ENCODE measurements around the gene TATDN2.

- TF ChIP-seq POLR2AphosphoS5 (IDR thresholded peaks at IDR 0.05; ENCODE audit: borderline replicate concordance, low read depth, low read length) (no peak), EZH2 (IDR thresholded peaks at IDR 0.05) (no peak), FOXP2 (optimal IDR thresholded peaks at IDR 0.05; ENCODE audit: control extremely low read depth, extremely low read length, insufficient read depth) (no peak)
These were observed 15.5 kb downstream of the TATDN2 start for GRCh38 chr3:10263646-10264363.
